SK-N-SH treated with all-trans-retinoic acid at 6 μM for 48 hours (cell line): Measurements from ENCODE around the gene PRKCB.

Experiments used
- ATAC-seq: fragments of 200-7000 bp; cut with Tn5 transposase; 3 replicates; pipeline ENCODE4 v1.9.1; 2020; ENCODE audit warnings: mild to moderate bottlenecking, moderate library complexity
- ARNTL ChIP-seq: fragments of 450-650 bp; formaldehyde crosslinking; IDR thresholded peaks from 2 replicates; pipeline ENCODE4 v1.5.0; 2020; ENCODE audit warnings: low read depth, mild to moderate bottlenecking, moderate library complexity, borderline replicate concordance
- BACH2 ChIP-seq: fragments of 250-450 bp; sonication (Bioruptor Pico); IDR thresholded peaks from 2 replicates; pipeline ENCODE4 v1.9.0; 2021; ENCODE audit warnings: mild to moderate bottlenecking, borderline replicate concordance
- CSDC2 ChIP-seq: fragments of 250-450 bp; sonication (Bioruptor Pico); IDR thresholded peaks from 2 replicates; pipeline ENCODE4 v1.5.0; 2020; ENCODE audit warnings: mild to moderate bottlenecking, moderate library complexity
- ESRRG ChIP-seq: fragments of 250-450 bp; sonication (Bioruptor Pico); IDR thresholded peaks from 2 replicates; pipeline ENCODE4 v1.6.1; 2021; ENCODE audit warnings: mild to moderate bottlenecking
- GLIS3 ChIP-seq: fragments of 250-450 bp; sonication (Bioruptor Pico); IDR thresholded peaks from 2 replicates; pipeline ENCODE4 v1.5.0; 2020; ENCODE audit warnings: mild to moderate bottlenecking, moderate library complexity
- ISL1 ChIP-seq: fragments of 250-450 bp; sonication (Bioruptor Pico); IDR thresholded peaks from 2 replicates; pipeline ENCODE4 v2.1.2; 2022; ENCODE audit warnings: mild to moderate bottlenecking, moderate library complexity
- OSR1 ChIP-seq: fragments of 250-450 bp; sonication (Bioruptor Pico); IDR thresholded peaks from 2 replicates; pipeline ENCODE4 v1.8.0; 2022; ENCODE audit warnings: moderate library complexity, mild to moderate bottlenecking, inconsistent platforms
- PATZ1 ChIP-seq: fragments of 250-450 bp; sonication (Bioruptor Pico); IDR thresholded peaks from 2 replicates; pipeline ENCODE4 v1.8.0; 2020; ENCODE audit warnings: mild to moderate bottlenecking, moderate library complexity, borderline replicate concordance
- POU6F1 ChIP-seq: fragments of 250-450 bp; sonication (Bioruptor Pico); IDR thresholded peaks from 2 replicates; pipeline ENCODE4 v1.8.0; 2021; ENCODE audit warnings: low read depth, mild to moderate bottlenecking, moderate library complexity, borderline replicate concordance
- PPARA ChIP-seq: fragments of 250-450 bp; sonication (Bioruptor Pico); IDR thresholded peaks from 2 replicates; pipeline ENCODE4 v1.5.0; 2020; ENCODE audit warnings: mild to moderate bottlenecking, borderline replicate concordance
- RARB ChIP-seq: fragments of 250-450 bp; sonication (Bioruptor Pico); IDR thresholded peaks from 2 replicates; pipeline ENCODE4 v1.8.0; 2021; ENCODE audit warnings: mild to moderate bottlenecking, moderate library complexity
- SNAI2 ChIP-seq: fragments of 250-450 bp; sonication (Bioruptor Pico); IDR thresholded peaks from 2 replicates; pipeline ENCODE4 v1.5.0; 2020; ENCODE audit warnings: mild to moderate bottlenecking, moderate library complexity
- TCF4 ChIP-seq: fragments of 250-450 bp; sonication (Bioruptor Pico); IDR thresholded peaks from 2 replicates; pipeline ENCODE4 v1.8.0; 2021; ENCODE audit warnings: mild to moderate bottlenecking, moderate library complexity, borderline replicate concordance
- TOX ChIP-seq: fragments of 250-450 bp; sonication (Bioruptor Pico); IDR thresholded peaks from 2 replicates; pipeline ENCODE4 v1.8.0; 2021; ENCODE audit warnings: mild to moderate bottlenecking, moderate library complexity, borderline replicate concordance
- ZC3H10 ChIP-seq: fragments of 250-450 bp; sonication (Bioruptor Pico); IDR thresholded peaks from 2 replicates; pipeline ENCODE4 v1.5.1; 2021; ENCODE audit warnings: mild to moderate bottlenecking, moderate library complexity
- ZFP3 ChIP-seq: fragments of 250-450 bp; sonication (Bioruptor Pico); IDR thresholded peaks from 2 replicates; pipeline ENCODE4 v1.5.0; 2020; ENCODE audit warnings: mild to moderate bottlenecking, moderate library complexity
- ZFP30 ChIP-seq: fragments of 450-650 bp; formaldehyde crosslinking; IDR thresholded peaks from 2 replicates; pipeline ENCODE4 v1.5.0; 2022; ENCODE audit warnings: mild to moderate bottlenecking, moderate library complexity
- ZNF565 ChIP-seq: fragments of 450-650 bp; formaldehyde crosslinking; conservative IDR thresholded peaks from 2 replicates; pipeline ENCODE4 v1.5.0; 2020; ENCODE audit warnings: low read depth, mild to moderate bottlenecking, moderate library complexity
- ZNF70 ChIP-seq: fragments of 450-650 bp; formaldehyde crosslinking; IDR thresholded peaks from 2 replicates; pipeline ENCODE4 v1.5.0; 2020; ENCODE audit warnings: mild to moderate bottlenecking, moderate library complexity
- ZNF8 ChIP-seq: fragments of 450-650 bp; formaldehyde crosslinking; IDR thresholded peaks from 2 replicates; pipeline ENCODE4 v1.5.0; 2020; ENCODE audit warnings: mild to moderate bottlenecking, moderate library complexity
- TF ChIP-seq, protein P1 (sequence below): fragments of 250-450 bp; sonication (Bioruptor Pico); IDR thresholded peaks from 2 replicates; pipeline ENCODE4 v1.5.0; 2020; ENCODE audit warnings: mild to moderate bottlenecking, moderate library complexity
- TF ChIP-seq, protein P2 (sequence below): fragments of 250-450 bp; sonication (Bioruptor Pico); IDR thresholded peaks from 2 replicates; pipeline ENCODE4 v1.5.1; 2020; ENCODE audit warnings: low read depth, mild to moderate bottlenecking, moderate library complexity
- TF ChIP-seq, protein P3 (sequence below): fragments of 250-450 bp; sonication (Bioruptor Pico); IDR thresholded peaks from 2 replicates; pipeline ENCODE4 v1.5.1; 2021; ENCODE audit warnings: mild to moderate bottlenecking, moderate library complexity

PRKCB gene

GRCh38 chr16:24166661-24167528, 331.1 kb downstream of the PRKCB start:
- no peak for ATAC-seq

GRCh38 chr16:24168856-24169255, 333.1 kb downstream of the PRKCB start:
- TF ChIP-seq SNAI2 (CRISPR knock-in tag) (no peak), ZNF565 (CRISPR knock-in tag) (no peak), CSDC2 (no peak), ESRRG (CRISPR knock-in tag) (no peak), PPARA (CRISPR knock-in tag) (no peak), RARB (CRISPR knock-in tag) (no peak), ZNF8 (no peak), OSR1 (CRISPR knock-in tag) (no peak), POU6F1 (CRISPR knock-in tag) (no peak), BACH2 (CRISPR knock-in tag) (no peak), ISL1 (no peak), TOX (CRISPR knock-in tag) (no peak), ZFP30 (CRISPR knock-in tag) (no peak), GLIS3 (CRISPR knock-in tag) (no peak), PATZ1 (CRISPR knock-in tag) (no peak), ZFP3 (CRISPR knock-in tag) (no peak), ARNTL (CRISPR knock-in tag) (no peak), ZNF70 (CRISPR knock-in tag) (no peak)
- TF ChIP-seq, protein P1, sequence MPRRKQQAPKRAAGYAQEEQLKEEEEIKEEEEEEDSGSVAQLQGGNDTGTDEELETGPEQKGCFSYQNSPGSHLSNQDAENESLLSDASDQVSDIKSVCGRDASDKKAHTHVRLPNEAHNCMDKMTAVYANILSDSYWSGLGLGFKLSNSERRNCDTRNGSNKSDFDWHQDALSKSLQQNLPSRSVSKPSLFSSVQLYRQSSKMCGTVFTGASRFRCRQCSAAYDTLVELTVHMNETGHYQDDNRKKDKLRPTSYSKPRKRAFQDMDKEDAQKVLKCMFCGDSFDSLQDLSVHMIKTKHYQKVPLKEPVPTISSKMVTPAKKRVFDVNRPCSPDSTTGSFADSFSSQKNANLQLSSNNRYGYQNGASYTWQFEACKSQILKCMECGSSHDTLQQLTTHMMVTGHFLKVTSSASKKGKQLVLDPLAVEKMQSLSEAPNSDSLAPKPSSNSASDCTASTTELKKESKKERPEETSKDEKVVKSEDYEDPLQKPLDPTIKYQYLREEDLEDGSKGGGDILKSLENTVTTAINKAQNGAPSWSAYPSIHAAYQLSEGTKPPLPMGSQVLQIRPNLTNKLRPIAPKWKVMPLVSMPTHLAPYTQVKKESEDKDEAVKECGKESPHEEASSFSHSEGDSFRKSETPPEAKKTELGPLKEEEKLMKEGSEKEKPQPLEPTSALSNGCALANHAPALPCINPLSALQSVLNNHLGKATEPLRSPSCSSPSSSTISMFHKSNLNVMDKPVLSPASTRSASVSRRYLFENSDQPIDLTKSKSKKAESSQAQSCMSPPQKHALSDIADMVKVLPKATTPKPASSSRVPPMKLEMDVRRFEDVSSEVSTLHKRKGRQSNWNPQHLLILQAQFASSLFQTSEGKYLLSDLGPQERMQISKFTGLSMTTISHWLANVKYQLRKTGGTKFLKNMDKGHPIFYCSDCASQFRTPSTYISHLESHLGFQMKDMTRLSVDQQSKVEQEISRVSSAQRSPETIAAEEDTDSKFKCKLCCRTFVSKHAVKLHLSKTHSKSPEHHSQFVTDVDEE (CRISPR knock-in tag) = no peak
- TF ChIP-seq, protein P2, sequence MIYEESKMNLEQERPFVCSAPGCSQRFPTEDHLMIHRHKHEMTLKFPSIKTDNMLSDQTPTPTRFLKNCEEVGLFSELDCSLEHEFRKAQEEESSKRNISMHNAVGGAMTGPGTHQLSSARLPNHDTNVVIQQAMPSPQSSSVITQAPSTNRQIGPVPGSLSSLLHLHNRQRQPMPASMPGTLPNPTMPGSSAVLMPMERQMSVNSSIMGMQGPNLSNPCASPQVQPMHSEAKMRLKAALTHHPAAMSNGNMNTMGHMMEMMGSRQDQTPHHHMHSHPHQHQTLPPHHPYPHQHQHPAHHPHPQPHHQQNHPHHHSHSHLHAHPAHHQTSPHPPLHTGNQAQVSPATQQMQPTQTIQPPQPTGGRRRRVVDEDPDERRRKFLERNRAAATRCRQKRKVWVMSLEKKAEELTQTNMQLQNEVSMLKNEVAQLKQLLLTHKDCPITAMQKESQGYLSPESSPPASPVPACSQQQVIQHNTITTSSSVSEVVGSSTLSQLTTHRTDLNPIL = no peak
- TF ChIP-seq, all 23 proteins: peak for 0
- no peak for ATAC-seq

More at GRCh38 chr16:24166661-24167528, 331.1 kb downstream of the PRKCB start:
- no peak for TF ChIP-seq ESRRG (CRISPR knock-in tag)

GRCh38 chr16:24170407-24170806, 334.6 kb downstream of the PRKCB start:
- TF ChIP-seq ESRRG (CRISPR knock-in tag) (no peak), OSR1 (CRISPR knock-in tag) (no peak), RARB (CRISPR knock-in tag) (no peak), ZFP3 (CRISPR knock-in tag) (no peak), BACH2 (CRISPR knock-in tag) (no peak), ZNF8 (no peak), ZFP30 (CRISPR knock-in tag) (no peak), TCF4 (no peak), CSDC2 (no peak), TOX (CRISPR knock-in tag) (no peak), PATZ1 (CRISPR knock-in tag) (no peak), ZNF565 (CRISPR knock-in tag) (no peak), ZC3H10 (CRISPR knock-in tag) (no peak)
- TF ChIP-seq, protein P1 (CRISPR knock-in tag) = no peak
- TF ChIP-seq, protein P3, sequence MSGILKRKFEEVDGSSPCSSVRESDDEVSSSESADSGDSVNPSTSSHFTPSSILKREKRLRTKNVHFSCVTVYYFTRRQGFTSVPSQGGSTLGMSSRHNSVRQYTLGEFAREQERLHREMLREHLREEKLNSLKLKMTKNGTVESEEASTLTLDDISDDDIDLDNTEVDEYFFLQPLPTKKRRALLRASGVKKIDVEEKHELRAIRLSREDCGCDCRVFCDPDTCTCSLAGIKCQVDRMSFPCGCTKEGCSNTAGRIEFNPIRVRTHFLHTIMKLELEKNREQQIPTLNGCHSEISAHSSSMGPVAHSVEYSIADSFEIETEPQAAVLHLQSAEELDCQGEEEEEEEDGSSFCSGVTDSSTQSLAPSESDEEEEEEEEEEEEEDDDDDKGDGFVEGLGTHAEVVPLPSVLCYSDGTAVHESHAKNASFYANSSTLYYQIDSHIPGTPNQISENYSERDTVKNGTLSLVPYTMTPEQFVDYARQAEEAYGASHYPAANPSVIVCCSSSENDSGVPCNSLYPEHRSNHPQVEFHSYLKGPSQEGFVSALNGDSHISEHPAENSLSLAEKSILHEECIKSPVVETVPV (CRISPR knock-in tag) = no peak
- ATAC-seq = no peak
